GM12801 (cell line): ENCODE measurements around the gene CEP43.

Source experiments
- TF ChIP-seq, protein P1 (sequence below): IDR thresholded peaks from one replicate; pipeline ENCODE4 v1.5.1; 2011; ENCODE audit warnings: control low read depth; ENCODE audit not compliant: insufficient read length; ENCODE audit errors: extremely low read depth

The CEP43 gene

DNA sequence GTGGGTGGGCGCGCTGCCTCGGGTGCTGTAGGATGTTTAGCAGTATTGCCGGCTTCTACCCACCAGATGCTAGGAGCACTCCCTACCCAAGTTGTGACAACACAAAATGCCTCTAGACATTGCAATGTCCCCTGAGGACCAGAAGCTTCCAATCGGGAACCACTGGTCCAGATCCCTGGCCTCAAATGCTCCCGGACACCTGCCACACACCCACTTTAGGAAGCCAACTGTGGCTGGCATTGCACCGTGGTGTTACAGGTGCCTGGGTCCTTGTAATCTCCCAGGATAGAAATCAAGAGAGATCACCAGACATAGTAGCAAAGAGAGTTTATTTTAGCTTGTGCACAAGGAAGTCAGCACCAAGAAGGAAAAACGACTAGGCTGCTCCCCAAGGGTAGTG is 27.9 kb upstream of the CEP43 start:
- TF ChIP-seq, protein P1, sequence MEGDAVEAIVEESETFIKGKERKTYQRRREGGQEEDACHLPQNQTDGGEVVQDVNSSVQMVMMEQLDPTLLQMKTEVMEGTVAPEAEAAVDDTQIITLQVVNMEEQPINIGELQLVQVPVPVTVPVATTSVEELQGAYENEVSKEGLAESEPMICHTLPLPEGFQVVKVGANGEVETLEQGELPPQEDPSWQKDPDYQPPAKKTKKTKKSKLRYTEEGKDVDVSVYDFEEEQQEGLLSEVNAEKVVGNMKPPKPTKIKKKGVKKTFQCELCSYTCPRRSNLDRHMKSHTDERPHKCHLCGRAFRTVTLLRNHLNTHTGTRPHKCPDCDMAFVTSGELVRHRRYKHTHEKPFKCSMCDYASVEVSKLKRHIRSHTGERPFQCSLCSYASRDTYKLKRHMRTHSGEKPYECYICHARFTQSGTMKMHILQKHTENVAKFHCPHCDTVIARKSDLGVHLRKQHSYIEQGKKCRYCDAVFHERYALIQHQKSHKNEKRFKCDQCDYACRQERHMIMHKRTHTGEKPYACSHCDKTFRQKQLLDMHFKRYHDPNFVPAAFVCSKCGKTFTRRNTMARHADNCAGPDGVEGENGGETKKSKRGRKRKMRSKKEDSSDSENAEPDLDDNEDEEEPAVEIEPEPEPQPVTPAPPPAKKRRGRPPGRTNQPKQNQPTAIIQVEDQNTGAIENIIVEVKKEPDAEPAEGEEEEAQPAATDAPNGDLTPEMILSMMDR: no peak

DNA sequence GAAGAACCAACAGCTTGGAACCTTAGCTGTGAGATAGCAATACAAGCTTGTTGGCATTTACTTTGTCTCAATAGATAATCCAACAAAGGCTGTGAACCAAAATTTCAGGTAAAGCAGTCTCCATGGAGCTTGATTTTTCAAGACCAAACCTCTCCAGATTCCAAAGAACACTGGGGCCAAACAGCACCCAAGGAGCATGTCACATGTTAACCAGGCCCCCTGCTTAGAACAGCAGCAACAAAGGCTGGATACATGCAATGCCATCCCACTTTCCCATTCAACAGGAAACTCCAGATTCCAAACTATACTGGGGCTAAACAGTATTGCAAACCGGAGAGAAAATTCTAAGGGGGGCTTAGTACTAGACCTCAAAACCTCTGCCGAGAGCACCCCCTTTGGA is 27.1 kb upstream of the CEP43 start:
- TF ChIP-seq, protein P1: no peak

DNA sequence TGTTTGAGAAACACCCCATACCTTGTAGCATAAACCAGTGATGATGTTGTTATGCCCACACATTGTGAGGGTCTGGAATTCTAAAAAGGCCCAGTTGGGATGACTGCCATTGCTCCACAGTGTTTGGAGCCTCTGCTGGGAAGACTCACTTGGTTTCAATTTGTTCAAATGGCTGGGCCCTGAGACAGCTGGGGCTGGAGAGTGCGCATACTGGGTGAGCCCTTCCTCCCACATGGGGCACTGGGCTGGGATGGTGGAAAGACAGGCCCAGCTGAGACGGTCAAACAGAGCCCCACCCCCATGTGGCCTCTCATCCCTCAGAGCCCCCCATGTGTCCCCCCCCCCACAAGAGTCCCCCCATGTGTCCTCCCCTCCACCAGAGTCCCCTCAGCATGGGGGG is 22.6 kb upstream of the CEP43 start:
- TF ChIP-seq, protein P1: no peak

DNA sequence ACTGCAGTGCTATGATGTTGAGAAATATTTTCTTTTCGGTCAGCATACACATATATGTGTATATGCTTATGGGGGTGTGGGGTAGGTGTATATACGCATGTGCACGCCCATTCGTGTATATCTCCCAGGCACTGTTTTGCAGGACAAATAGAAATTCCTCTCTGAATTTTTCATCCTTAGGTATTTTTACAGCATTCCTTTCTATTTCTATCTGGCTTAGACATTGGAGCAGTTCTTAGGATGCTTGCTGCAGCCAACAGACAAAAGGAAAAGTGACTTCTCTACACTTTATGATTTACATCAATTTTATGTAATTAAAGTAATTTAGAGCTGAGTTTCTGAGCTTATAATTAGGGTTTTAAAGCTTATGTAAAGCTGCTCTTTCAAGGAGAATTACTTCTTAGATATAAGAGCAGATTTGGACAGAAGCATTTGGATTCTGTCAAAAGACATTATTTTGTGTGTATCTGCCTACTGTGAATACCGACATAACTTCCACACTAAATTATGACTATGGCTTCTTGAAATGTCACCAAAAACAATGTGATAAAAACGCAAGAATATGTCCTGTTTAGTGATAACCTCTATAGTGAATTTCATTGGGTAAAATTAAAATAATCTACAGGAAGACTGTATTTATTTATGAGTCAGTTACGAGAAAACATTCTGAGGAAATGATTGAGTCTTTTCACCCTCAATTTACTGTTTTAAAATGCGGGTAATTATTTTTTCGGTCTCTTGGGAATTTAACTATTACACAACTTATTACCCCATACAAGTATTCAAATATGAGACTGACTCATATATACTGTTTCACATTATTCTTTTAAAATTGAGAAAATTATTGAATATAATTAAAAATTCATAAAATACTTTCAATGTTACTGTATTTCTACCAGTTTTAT is 21.3 kb upstream of the CEP43 start:
- TF ChIP-seq, protein P1: no peak

DNA sequence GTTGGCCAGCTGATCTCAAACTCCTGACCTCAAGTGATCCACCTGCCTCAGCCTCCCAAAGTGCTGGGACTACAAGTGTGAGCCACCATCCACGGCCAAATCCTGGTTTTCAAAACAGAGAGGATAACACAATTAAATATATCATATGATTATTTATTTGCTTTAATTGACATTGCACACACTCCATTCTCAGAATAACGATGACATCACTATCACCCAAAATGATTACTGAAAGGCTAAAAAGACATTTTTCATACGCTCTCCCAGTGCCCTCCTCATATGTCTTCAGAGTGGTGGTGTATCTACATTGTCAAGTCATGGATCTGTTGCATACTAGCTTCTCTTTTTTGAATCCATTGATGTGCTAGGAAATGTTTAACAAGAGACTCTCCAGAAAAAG is 18.5 kb upstream of the CEP43 start:
- TF ChIP-seq, protein P1: no peak

DNA sequence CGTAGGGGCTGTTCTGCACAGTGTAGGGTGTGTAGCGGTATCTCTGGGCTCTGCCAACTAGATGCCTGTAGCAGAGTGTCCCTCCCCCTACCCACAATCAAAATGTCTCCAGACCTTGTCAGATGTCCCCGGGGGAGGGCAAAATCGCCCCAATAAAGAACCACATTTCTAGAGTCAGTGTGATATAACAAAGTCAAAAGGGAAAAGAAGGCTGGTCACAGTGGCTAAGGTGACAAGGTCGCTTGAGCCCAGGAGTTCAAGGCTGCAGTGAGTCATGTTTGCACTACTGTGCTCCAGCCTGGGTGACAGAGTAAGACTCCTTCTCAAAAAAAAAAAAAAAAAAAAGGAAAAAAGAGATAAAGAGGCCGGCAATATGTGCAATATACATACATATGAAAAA is 11.7 kb upstream of the CEP43 start:
- TF ChIP-seq, protein P1: no peak

DNA sequence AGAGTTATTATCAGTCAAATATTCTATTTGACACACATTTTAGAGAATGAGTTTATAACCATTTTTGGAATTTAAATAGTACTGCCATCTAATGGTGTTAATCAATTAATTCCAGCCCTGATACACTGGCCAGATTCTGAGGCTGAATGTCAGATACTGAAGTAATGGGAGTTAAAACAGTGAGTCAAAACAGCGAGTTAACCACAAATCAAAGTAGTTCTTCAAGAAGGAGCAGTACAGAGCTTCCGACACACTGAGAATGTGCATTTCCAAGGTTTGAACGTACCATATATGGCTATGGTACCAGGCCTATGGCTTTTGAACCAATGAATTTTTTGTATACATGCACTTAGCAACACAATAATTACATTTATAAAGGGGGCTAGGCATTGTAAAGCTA is 11.3 kb upstream of the CEP43 start:
- TF ChIP-seq, protein P1: no peak
